GM12864 (cell line): ENCODE data around the gene TEX38.

Experiments
- DNase-seq: peaks from one replicate; pipeline ENCODE4 v3.0.0-alpha.2; 2011; ENCODE audit warnings: low read depth
- H3K4me3 ChIP-seq: 2 replicates; pipeline ENCODE4 v1.5.1; 2011; ENCODE audit warnings: mild to moderate bottlenecking, low read depth, low read length, control low read depth
- TF ChIP-seq, protein P1 (sequence below): IDR thresholded peaks from 2 replicates; pipeline ENCODE4 v1.5.1; 2011; ENCODE audit warnings: low read depth, mild to moderate bottlenecking, moderate library complexity, low read length, control low read depth, inconsistent platforms; ENCODE audit errors: missing control alignments

The TEX38 gene

DNA sequence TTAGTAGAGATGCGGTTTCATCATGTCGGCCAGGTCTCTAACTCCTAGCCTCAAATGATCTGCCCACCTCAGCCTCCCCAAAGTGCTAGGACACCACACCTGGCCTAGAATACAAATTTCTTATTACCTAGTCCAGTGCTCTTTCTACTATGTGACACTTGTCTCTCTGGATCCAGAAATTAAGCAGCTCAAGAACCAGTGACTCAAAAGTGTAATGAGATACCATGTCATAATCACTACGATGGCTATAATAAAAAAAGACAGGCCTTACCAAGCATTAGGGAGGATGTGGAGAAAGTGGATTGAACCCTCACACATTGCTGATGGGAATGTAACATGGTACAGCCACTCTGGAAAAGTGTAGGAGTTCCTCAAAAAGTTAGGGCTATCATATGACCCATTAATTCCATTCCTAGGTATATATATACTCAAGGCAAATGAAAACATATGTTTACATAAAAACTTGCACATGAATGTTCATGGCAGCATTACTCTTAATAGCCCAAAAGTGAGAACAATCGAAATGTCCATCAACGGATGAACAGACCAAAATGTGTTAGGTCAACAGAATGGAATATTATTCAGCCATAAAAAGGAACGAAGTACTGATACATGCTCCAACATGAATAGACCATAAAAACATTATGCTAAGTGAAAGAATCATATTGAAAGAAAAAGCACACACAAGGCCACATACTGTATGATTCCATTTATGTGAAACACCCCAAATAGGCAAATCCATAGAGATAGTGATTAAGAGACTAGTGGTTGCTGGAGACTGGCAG is 8.3 kb downstream of the TEX38 start:
- no peak for DNase-seq
- TF ChIP-seq, protein P1, sequence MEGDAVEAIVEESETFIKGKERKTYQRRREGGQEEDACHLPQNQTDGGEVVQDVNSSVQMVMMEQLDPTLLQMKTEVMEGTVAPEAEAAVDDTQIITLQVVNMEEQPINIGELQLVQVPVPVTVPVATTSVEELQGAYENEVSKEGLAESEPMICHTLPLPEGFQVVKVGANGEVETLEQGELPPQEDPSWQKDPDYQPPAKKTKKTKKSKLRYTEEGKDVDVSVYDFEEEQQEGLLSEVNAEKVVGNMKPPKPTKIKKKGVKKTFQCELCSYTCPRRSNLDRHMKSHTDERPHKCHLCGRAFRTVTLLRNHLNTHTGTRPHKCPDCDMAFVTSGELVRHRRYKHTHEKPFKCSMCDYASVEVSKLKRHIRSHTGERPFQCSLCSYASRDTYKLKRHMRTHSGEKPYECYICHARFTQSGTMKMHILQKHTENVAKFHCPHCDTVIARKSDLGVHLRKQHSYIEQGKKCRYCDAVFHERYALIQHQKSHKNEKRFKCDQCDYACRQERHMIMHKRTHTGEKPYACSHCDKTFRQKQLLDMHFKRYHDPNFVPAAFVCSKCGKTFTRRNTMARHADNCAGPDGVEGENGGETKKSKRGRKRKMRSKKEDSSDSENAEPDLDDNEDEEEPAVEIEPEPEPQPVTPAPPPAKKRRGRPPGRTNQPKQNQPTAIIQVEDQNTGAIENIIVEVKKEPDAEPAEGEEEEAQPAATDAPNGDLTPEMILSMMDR: no peak

DNA sequence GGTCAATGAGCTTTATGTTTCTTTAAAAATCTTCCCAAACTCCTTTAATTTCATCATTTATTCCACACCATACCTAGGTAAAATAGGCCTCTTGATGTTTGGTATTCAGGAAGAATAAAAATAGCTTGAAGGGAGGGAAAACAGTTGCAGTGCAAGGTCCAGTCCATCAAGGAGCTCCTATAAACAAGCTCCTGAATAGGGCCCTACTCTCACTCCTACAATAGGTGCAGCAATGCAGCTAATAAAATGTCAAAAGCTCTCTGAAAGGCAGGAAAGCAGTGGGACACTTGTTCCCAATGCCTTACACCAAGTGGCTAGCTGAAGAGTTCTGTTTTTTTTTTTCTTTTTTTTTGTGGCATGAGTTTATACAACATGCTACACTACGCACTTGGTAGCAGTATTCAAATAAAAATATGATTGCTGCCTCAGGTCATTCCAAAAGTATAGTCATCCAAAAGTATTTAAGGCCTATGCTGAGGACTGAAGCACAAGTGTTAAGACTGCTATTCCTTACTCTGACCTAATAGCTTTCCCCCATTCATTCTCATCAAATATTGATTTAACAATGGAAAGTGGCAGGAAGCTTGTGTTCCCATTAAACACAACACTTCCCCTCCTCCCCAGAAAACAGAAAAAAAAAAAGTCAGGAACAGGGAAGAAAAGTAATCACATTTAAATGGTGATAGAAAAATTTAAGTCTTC is 9.8 kb downstream of the TEX38 start:
- no peak overlapping the region for H3K4me3 ChIP-seq
- DNase-seq: no peak
- TF ChIP-seq, protein P1: no peak

More for the DNA sequence above, 8.3 kb downstream of the TEX38 start:
- H3K4me3 ChIP-seq: no peak overlapping the region

DNA sequence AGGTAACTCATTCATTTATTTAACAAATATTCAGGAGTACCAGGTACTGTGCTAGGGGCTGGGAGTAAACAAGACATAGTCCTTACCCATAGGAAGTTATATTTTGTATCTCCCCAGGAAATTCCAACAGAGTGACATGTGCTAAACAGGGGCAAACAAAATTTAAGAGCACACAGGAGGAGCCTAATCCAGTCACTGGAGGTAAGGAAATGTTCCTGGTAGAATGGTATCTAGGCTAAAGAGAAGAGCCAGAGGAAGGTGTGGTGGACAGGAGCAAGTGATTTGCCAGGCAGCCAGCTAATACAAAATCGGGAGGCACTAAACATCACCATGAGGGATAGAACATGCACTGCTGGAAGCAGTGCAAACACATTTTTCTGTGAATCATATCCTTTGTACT is 10.4 kb downstream of the TEX38 start:
- no peak overlapping the region for H3K4me3 ChIP-seq
- TF ChIP-seq, protein P1: no peak
- DNase-seq: no peak

DNA sequence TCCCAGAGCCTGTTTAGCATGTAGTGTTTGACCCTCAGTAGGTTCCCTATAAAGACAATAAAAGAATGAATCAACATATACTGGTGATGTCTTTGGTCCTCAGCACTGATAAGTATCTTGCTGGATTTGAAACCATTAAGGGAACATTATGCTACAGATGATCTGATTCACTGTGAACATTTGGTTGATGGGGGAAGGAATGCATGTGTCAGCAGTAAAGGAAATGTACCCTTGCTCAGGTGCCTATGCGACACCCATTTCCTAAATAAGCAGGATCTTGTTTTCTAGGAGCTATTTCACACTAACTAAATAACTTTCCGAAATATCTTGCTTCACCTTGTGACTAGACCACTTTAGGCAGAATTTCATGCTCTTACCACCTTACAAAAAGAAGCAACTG is 13.0 kb downstream of the TEX38 start:
- no peak overlapping the region for H3K4me3 ChIP-seq
- TF ChIP-seq, protein P1: no peak
- DNase-seq: no peak

DNA sequence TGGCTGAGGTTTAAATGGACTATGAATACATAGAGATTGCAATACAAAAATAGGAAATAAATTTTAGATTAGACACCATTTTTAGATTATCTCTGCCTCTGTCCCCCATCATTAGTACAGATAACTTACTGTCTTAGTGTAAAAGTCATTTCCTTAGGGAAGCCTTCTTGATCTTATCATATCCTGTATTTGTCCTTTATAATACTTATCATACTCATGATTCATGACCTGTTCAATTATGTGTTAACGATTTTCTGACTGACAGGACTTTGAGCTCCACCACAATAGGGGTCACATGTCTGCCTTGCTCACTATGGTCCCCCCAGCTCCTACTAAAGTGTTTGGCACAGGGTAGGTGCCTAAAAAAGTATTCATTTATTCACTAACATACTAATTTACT is 14.6 kb downstream of the TEX38 start:
- H3K4me3 ChIP-seq: no peak overlapping the region
- TF ChIP-seq, protein P1: no peak
- no peak for DNase-seq

DNA sequence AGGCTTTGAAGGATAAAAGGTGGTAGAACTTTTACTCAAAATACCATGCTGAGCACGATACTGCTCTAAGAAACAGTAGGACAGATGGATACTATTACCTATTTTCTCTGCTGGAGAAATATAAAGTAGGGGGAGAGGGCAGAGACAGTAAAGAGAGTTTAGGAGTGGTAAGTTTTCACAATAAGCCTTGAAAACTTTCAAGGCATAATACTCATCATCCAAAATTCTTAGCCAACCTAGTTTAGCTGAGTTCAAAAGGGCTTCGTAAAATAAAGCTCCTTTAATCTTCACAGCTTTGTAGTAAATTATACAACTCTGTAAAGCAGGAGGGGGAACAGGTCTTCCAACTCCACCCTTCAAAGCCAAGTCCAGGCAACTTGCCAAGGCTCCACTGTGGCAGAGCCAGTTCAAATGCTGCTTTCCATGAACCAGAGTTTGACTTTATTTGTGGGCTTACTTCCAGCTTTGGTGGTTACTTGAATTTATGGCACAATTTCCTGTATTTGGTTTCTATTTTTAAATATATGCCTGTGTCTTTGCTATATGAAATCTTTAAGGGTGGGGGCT is 15.5 kb downstream of the TEX38 start:
- no peak overlapping the region for H3K4me3 ChIP-seq
- DNase-seq: no peak

More for the DNA sequence above, 15.5 kb downstream of the TEX38 start:
- TF ChIP-seq, protein P1: no peak
